B cell (primary cell): Measurements from ENCODE around the gene COL9A3. TPM values are rescaled to one million over a fixed set of nuclear protein-coding genes. Genes with fewer than 3 reads are reported as not detected.

Experiments
- ATAC-seq: fragments of 200-7000 bp; cut with Tn5 transposase; one replicate; pipeline ENCODE4 v1.10.0; 2021; ENCODE audit warnings: low read depth, mild to moderate bottlenecking, moderate number of reproducible peaks, moderate library complexity
- CTCF ChIA-PET: fragments of 350-600 bp; sonication (Branson Sonifier 250); formaldehyde crosslinking; loops from one replicate; lab custom pipeline; 2021; ENCODE audit warnings: antibody characterized with exemption, inconsistent platforms; lab: Charles Lee
- POLR2A ChIA-PET: fragments of 350-600 bp; sonication (Branson Sonifier 250); formaldehyde crosslinking; loops from one replicate; lab custom pipeline; 2021; ENCODE audit warnings: antibody characterized with exemption; lab: Charles Lee
- DNase-seq: peaks from one replicate; pipeline ENCODE4 v3.0.0; 2013
- H2AFZ ChIP-seq: 2 replicates; pipeline ENCODE4 v1.6.1; 2012; ENCODE audit warnings: mild to moderate bottlenecking, low read depth, low read length; ENCODE audit not compliant: insufficient read depth, poor library complexity, severe bottlenecking
- H3K27ac ChIP-seq, 2 donors: 1 replicate in 1 of 2; 2 replicates in 1 of 2; pipeline ENCODE4 v1.5.1; 2012 to 2013; ENCODE audit warnings: low read length in 2 of 2, mild to moderate bottlenecking in 2 of 2, moderate library complexity in 1 of 2
- H3K27me3 ChIP-seq, 4 experiments: fragments of 200-600 bp in 1 of 4; sonication (generic) in 1 of 4; replicated peaks in 1 of 4; 1 replicate in 2 of 4; 2 replicates in 2 of 4; pipeline versions ENCODE4 v1.6.1 to v1.7.0; 2013 to 2016; ENCODE audit warnings: low read length in 3 of 4, mild to moderate bottlenecking in 2 of 4, mixed read lengths in 1 of 4, moderate library complexity in 1 of 4; ENCODE audit not compliant: insufficient read depth in 4 of 4, control insufficient read depth in 3 of 4; ENCODE audit errors: control extremely low read depth in 1 of 4
- H3K36me3 ChIP-seq, 2 experiments: replicated peaks in 1 of 2; 1 replicate in 1 of 2; 2 replicates in 1 of 2; pipeline versions ENCODE4 v1.6.1 to v1.7.1; 2013; ENCODE audit warnings: low read length in 1 of 2; ENCODE audit not compliant: insufficient read depth in 2 of 2, control insufficient read depth in 1 of 2; ENCODE audit errors: control extremely low read depth in 1 of 2, extremely low read depth in 1 of 2
- H3K4me1 ChIP-seq, 2 donors: fragments of 200-600 bp in 1 of 2; sonication (generic) in 1 of 2; 1 replicate in 1 of 2; 2 replicates in 1 of 2; pipeline versions ENCODE4 v1.5.1 to v1.6.1; 2013 to 2017; ENCODE audit warnings: low read length in 2 of 2; ENCODE audit not compliant: control insufficient read depth in 2 of 2, insufficient read depth in 2 of 2
- H3K4me2 ChIP-seq: replicated peaks from 2 replicates; pipeline ENCODE3; 2012; ENCODE audit warnings: mild to moderate bottlenecking, low read depth, low read length; ENCODE audit not compliant: poor library complexity, severe bottlenecking
- H3K4me3 ChIP-seq, 5 experiments: fragments of 200-600 bp in 1 of 5; sonication (generic) in 1 of 5; 1 replicate in 3 of 5; 2 replicates in 2 of 5; pipeline versions ENCODE4 v1.5.1 to v1.7.0; 2011 to 2016; ENCODE audit warnings: low read length in 4 of 5, mild to moderate bottlenecking in 4 of 5, low read depth in 2 of 5, control low read depth in 1 of 5, moderate library complexity in 1 of 5; ENCODE audit not compliant: insufficient read depth in 1 of 5; ENCODE audit errors: control extremely low read depth in 1 of 5, extremely low read depth in 1 of 5
- H3K79me2 ChIP-seq: fragments of 200-600 bp; sonication (generic); one replicate; pipeline ENCODE4 v1.6.0; 2016; ENCODE audit warnings: low read length; ENCODE audit not compliant: control insufficient read depth, insufficient read depth
- H3K9ac ChIP-seq: fragments of 200-600 bp; sonication (generic); 2 replicates; pipeline ENCODE4 v1.6.1; 2017; ENCODE audit warnings: mild to moderate bottlenecking, low read length, moderate library complexity
- H3K9me3 ChIP-seq, 3 donors: one replicate each; pipeline versions ENCODE4 v1.6.1 to v1.7.1; 2013; ENCODE audit warnings: low read length in 2 of 3; ENCODE audit not compliant: control insufficient read depth in 2 of 3, insufficient read depth in 1 of 3; ENCODE audit errors: control extremely low read depth in 1 of 3
- H4K20me1 ChIP-seq: 2 replicates; pipeline ENCODE4 v1.6.0; 2012; ENCODE audit warnings: mild to moderate bottlenecking, low read length; ENCODE audit not compliant: insufficient read depth, control insufficient read depth, poor library complexity, severe bottlenecking
- H3K27ac Mint-ChIP-seq: one replicate; pipeline ENCODE4 v1.8.0; 2021; ENCODE audit warnings: mixed read lengths
- H3K27me3 Mint-ChIP-seq: one replicate; pipeline ENCODE4 v1.8.0; 2021; ENCODE audit warnings: mixed read lengths
- H3K4me1 Mint-ChIP-seq: one replicate; pipeline ENCODE4 v1.8.0; 2021; ENCODE audit warnings: mixed read lengths
- H3K4me3 Mint-ChIP-seq: one replicate; pipeline ENCODE4 v1.8.0; 2021; ENCODE audit warnings: mixed read lengths
- H3K9me3 Mint-ChIP-seq: one replicate; pipeline ENCODE4 v1.8.0; 2022; ENCODE audit warnings: mixed read lengths; ENCODE audit not compliant: insufficient read depth
- CTCF ChIP-seq: fragments of 200-600 bp; IDR thresholded peaks from one replicate; pipeline ENCODE4 v1.8.0; 2022; ENCODE audit warnings: antibody characterized with exemption, mild to moderate bottlenecking
- EZH2 ChIP-seq: IDR thresholded peaks from 2 replicates; pipeline ENCODE4 v1.6.1; 2012; ENCODE audit warnings: borderline replicate concordance, low read depth, mild to moderate bottlenecking, moderate library complexity, low read length; ENCODE audit not compliant: insufficient read depth, poor library complexity, severe bottlenecking
- WGBS: methylation state at CpG from one replicate; pipeline ENCODE4 v1.1.5; 2013; ENCODE audit warnings: missing lambda C conversion rate; ENCODE audit not compliant: insufficient coverage; 5-methylcytosine and 5-hydroxymethylcytosine counted together
- intact Hi-C: fragments of 100-400 bp; cut with micrococcal nuclease; formaldehyde crosslinking; loops from one replicate; pipeline ENCODE4 v1.10.0; 2022
- polyA plus RNA-seq: library from polyadenylated mRNA; depleted of rRNA; stranded (reverse); fragments of >200 nt; gene quantifications from 2 replicates; pipeline ENCODE4 v1.2.3, GENCODE V29; 2012
- total RNA-seq, 2 donors: library from RNA; stranded (reverse); fragments of 120-200 nt in 1 of 2; gene quantifications; 1 replicate in 1 of 2; 2 replicates in 1 of 2; pipeline versions ENCODE4 v1.2.3 to v1.2.4, GENCODE V29; 2013 to 2022

Gene COL9A3
- total and polyA plus RNA-seq, 2 donors (not counting 1 experiment from before 2014, with no cell fraction given): 10.7 to 96.3 TPM

- Mint-ChIP-seq H3K27me3 (no peaks in the 10 kb centered on the region), H3K27ac (no peak overlapping the region), H3K9me3 (no peaks in the 10 kb centered on the region), H3K4me3 (peak overlapping the region; percentile 59), H3K4me1 (peaks cover 20% of the 10 kb centered on the region)
- Histone ChIP-seq H3K4me2 (peak overlapping the region; percentile 72), H2AFZ (peak overlapping the region; percentile 49), H3K4me3 (peak overlapping the region in 3 of 5 experiments; percentile 33 to 47 (median 36)), H4K20me1 (peaks cover 16% of the 10 kb centered on the region), H3K27ac (no peak overlapping the region), H3K79me2 (no peaks in the 10 kb centered on the region), H3K27me3 (peaks cover 0 to 9% (median 6%) of the 10 kb centered on the region in 4 experiments), H3K9me3 (peaks cover 0 to 11% (median 0%) of the 10 kb centered on the region in 3 donors), H3K9ac (no peak overlapping the region), H3K36me3 (no peaks in the 10 kb centered on the region), H3K4me1 (peaks cover 9 to 27% of the 10 kb centered on the region in 2 donors)
- 2% methylated on average over 129 of the region's 129 CpGs for WGBS
- peak; percentile 79 for DNase-seq
- CTCF ChIA-PET: interaction anchor here (0.6 to 1.7 kb wide), 6 partner anchors 12 to 148 kb away, joined by 3 to 6 read pairs (median 3); no protein-coding TSS in a partner anchor
- POLR2A ChIA-PET: interaction anchor here (0.8 to 1.2 kb wide), 2 partner anchors 35 to 67 kb away, joined by 3 read pairs; no protein-coding TSS in a partner anchor
- TF ChIP-seq CTCF: no peak
- no peak for TF ChIP-seq EZH2
- intact Hi-C loops: loop anchor here (5.0 kb wide), 2 partner anchors 66 to 69 kb away; partner anchors contain the start of gene DIDO1
- ATAC-seq: peak; percentile 16
These were observed 44.3 kb downstream of the COL9A3 start for GRCh38 chr20:62860924-62861691.
